GM23338 (cell line): Measurements from ENCODE around the gene ULBP1. TPM values are rescaled to one million over a fixed set of nuclear protein-coding genes. Genes with fewer than 3 reads are reported as not detected.
"Not testable (repeated sequence)": the region's sequence is repeated elsewhere in the genome, so short reads cannot be mapped to it uniquely, and the experiment has no call there.

ENCODE experiments used
- ATAC-seq: fragments of 200-7000 bp; cut with Tn5 transposase; 3 replicates; pipeline ENCODE4 v1.9.1; 2020
- DNase-seq: peaks from one replicate; pipeline ENCODE4 v3.0.0-alpha.2; 2015; ENCODE audit warnings: low spot score
- H2AFZ ChIP-seq: fragments of 200-600 bp; sonication (generic); 2 replicates; pipeline ENCODE4 v1.8.0; 2016; ENCODE audit warnings: antibody characterized with exemption, mild to moderate bottlenecking, moderate library complexity
- H3F3A ChIP-seq: fragments of 200-600 bp; sonication (generic); replicated peaks from 2 replicates; pipeline ENCODE4 v1.8.0; 2017; ENCODE audit warnings: antibody characterized with exemption, mixed run types, low read depth
- H3K27ac ChIP-seq: fragments of 200-600 bp; sonication (generic); 2 replicates; pipeline ENCODE4 v1.6.1; 2016; ENCODE audit warnings: low read depth
- H3K27me3 ChIP-seq: fragments of 200-600 bp; sonication (generic); 2 replicates; pipeline ENCODE4 v1.8.0; 2016; ENCODE audit warnings: mild to moderate bottlenecking, mixed run types, moderate library complexity; ENCODE audit not compliant: insufficient read depth
- H3K36me3 ChIP-seq: fragments of 200-600 bp; sonication (generic); 2 replicates; pipeline ENCODE4 v1.8.0; 2016; ENCODE audit warnings: mild to moderate bottlenecking; ENCODE audit not compliant: insufficient read depth
- H3K4me1 ChIP-seq: fragments of 200-600 bp; sonication (generic); 2 replicates; pipeline ENCODE4 v1.8.0; 2016; ENCODE audit warnings: mild to moderate bottlenecking, moderate library complexity; ENCODE audit not compliant: insufficient read depth
- H3K4me2 ChIP-seq: fragments of 200-600 bp; sonication (generic); 2 replicates; pipeline ENCODE4 v1.7.1; 2017; ENCODE audit warnings: mixed run types
- H3K4me3 ChIP-seq: fragments of 200-600 bp; sonication (generic); 2 replicates; pipeline ENCODE4 v1.6.1; 2016; ENCODE audit warnings: mixed run types
- H3K79me2 ChIP-seq: fragments of 200-600 bp; sonication (generic); replicated peaks from 2 replicates; pipeline ENCODE4 v1.8.0; 2017; ENCODE audit warnings: mild to moderate bottlenecking; ENCODE audit not compliant: insufficient read depth
- H3K9me2 ChIP-seq: fragments of 200-600 bp; sonication (generic); 2 replicates; pipeline ENCODE4 v1.8.0; 2017; ENCODE audit not compliant: insufficient read depth
- H4K20me1 ChIP-seq: fragments of 200-600 bp; sonication (generic); replicated peaks from 2 replicates; pipeline ENCODE4 v1.8.0; 2017; ENCODE audit warnings: mild to moderate bottlenecking; ENCODE audit not compliant: insufficient read depth
- H3K27ac Mint-ChIP-seq: 2 replicates; pipeline ENCODE4 v1.8.0; 2020; ENCODE audit warnings: inconsistent platforms, mild to moderate bottlenecking, moderate library complexity, mixed read lengths
- H3K27me3 Mint-ChIP-seq: 3 replicates; pipeline ENCODE4 v1.8.0; 2022; ENCODE audit warnings: low read depth, mild to moderate bottlenecking, moderate library complexity, mixed read lengths, inconsistent platforms; ENCODE audit not compliant: insufficient read depth, poor library complexity
- H3K36me3 Mint-ChIP-seq: 3 replicates; pipeline ENCODE4 v1.8.0; 2021; ENCODE audit warnings: low read depth, mild to moderate bottlenecking, inconsistent platforms, moderate library complexity, mixed read lengths
- H3K4me1 Mint-ChIP-seq: 3 replicates; pipeline ENCODE4 v1.8.0; 2020; ENCODE audit warnings: mild to moderate bottlenecking, inconsistent platforms, mixed read lengths
- H3K4me3 Mint-ChIP-seq: 3 replicates; pipeline ENCODE4 v1.8.0; 2021; ENCODE audit warnings: moderate library complexity, mild to moderate bottlenecking, inconsistent platforms, mixed read lengths
- H3K9me3 Mint-ChIP-seq: 3 replicates; pipeline ENCODE4 v1.8.0; 2020; ENCODE audit warnings: moderate library complexity, mild to moderate bottlenecking, inconsistent platforms, mixed read lengths
- CREB1 ChIP-seq: fragments of 250-450 bp; sonication (Bioruptor Pico); IDR thresholded peaks from 2 replicates; pipeline ENCODE4 v1.5.0; 2020; ENCODE audit warnings: low read depth, mild to moderate bottlenecking, moderate library complexity
- EZH2 ChIP-seq: fragments of 200-600 bp; sonication (generic); IDR thresholded peaks from one replicate; pipeline ENCODE4 v1.8.0; 2017; ENCODE audit warnings: antibody characterized with exemption, mild to moderate bottlenecking, low read depth; ENCODE audit not compliant: unreplicated experiment
- JUNB ChIP-seq: IDR thresholded peaks from one replicate; pipeline ENCODE4 v1.6.1; 2016; ENCODE audit warnings: antibody characterized with exemption; ENCODE audit not compliant: unreplicated experiment
- NANOG ChIP-seq: IDR thresholded peaks from 2 replicates; pipeline ENCODE4 v1.6.1; 2016; ENCODE audit warnings: antibody characterized with exemption, borderline replicate concordance
- POLR2AphosphoS5 ChIP-seq: IDR thresholded peaks from 2 replicates; pipeline ENCODE4 v1.6.1; 2016; ENCODE audit warnings: antibody characterized with exemption, low read depth
- STAT1 ChIP-seq: IDR thresholded peaks from one replicate; pipeline ENCODE4 v1.6.1; 2016; ENCODE audit warnings: antibody characterized with exemption; ENCODE audit not compliant: unreplicated experiment
- ZNF114 ChIP-seq: fragments of 250-450 bp; sonication (Bioruptor Pico); IDR thresholded peaks from 2 replicates; pipeline ENCODE4 v1.5.0; 2020; ENCODE audit warnings: mild to moderate bottlenecking, moderate library complexity
- ZNF462 ChIP-seq: fragments of 250-450 bp; sonication (Bioruptor Pico); IDR thresholded peaks from 2 replicates; pipeline ENCODE4 v1.5.0; 2020; ENCODE audit warnings: mild to moderate bottlenecking, moderate library complexity
- polyA plus RNA-seq: library from polyadenylated mRNA; unstranded; fragments of >200 nt; fragmentation: Nextera tagmentation; extraction: Ambion mirVana; gene quantifications from 2 replicates; pipeline ENCODE4 v1.2.1, GENCODE V29; 2016
- total RNA-seq: library from RNA; depleted of rRNA; stranded (reverse); fragments of >200 nt; shearing (Covaris generic); gene quantifications from 2 replicates; pipeline ENCODE4 v1.2.3, GENCODE V29; 2014
- TF ChIP-seq, protein P1 (sequence below), 2 experiments: fragments of 200-600 bp in 1 of 2; sonication (generic) in 1 of 2; conservative IDR thresholded peaks; 2 replicates each; pipeline versions ENCODE4 v1.5.1 to v1.6.1; 2016 to 2017; ENCODE audit warnings: antibody characterized with exemption in 2 of 2, low read depth in 2 of 2, mild to moderate bottlenecking in 2 of 2, moderate library complexity in 1 of 2

Gene ULBP1
- total and polyA plus RNA-seq, 2 experiments from 2014 or later, result 0.74 to 1.7 TPM

- peaks cover 90% of the 10 kb centered on the region for H3K27me3 ChIP-seq
- TF ChIP-seq EZH2, result peak; percentile 62
- TF ChIP-seq, protein P1, sequence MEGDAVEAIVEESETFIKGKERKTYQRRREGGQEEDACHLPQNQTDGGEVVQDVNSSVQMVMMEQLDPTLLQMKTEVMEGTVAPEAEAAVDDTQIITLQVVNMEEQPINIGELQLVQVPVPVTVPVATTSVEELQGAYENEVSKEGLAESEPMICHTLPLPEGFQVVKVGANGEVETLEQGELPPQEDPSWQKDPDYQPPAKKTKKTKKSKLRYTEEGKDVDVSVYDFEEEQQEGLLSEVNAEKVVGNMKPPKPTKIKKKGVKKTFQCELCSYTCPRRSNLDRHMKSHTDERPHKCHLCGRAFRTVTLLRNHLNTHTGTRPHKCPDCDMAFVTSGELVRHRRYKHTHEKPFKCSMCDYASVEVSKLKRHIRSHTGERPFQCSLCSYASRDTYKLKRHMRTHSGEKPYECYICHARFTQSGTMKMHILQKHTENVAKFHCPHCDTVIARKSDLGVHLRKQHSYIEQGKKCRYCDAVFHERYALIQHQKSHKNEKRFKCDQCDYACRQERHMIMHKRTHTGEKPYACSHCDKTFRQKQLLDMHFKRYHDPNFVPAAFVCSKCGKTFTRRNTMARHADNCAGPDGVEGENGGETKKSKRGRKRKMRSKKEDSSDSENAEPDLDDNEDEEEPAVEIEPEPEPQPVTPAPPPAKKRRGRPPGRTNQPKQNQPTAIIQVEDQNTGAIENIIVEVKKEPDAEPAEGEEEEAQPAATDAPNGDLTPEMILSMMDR (conservative IDR thresholded peaks at IDR 0.05; ENCODE audit: low read depth in 2 of 2), result 0 out of 4 replicates have a peak, but pooled peaks of 1 of the 2 experiments have one; percentile 20
- not testable (repeated sequence) for H3K27ac ChIP-seq, H3K4me1 Mint-ChIP-seq, H3K4me1 ChIP-seq, H3K27ac Mint-ChIP-seq, DNase-seq, H4K20me1 ChIP-seq, H3K36me3 ChIP-seq, H3K9me2 ChIP-seq, H3K36me3 Mint-ChIP-seq, H3F3A ChIP-seq, H2AFZ ChIP-seq, H3K9me3 Mint-ChIP-seq, H3K4me3 Mint-ChIP-seq, H3K79me2 ChIP-seq
- peak overlapping the region; percentile 42; the same call in 1 of the 2 replicates for H3K4me3 ChIP-seq
- H3K27me3 Mint-ChIP-seq, result peaks cover 76% of the 10 kb centered on the region
- ATAC-seq, result peak; percentile 84
- H3K4me2 ChIP-seq, result 0 out of 2 replicates have a peak overlapping the region, but pooled peaks have one; percentile 62
Measured at GRCh38 chr6:150015281-150016001, 51.7 kb downstream of the ULBP1 start.

- Histone ChIP-seq H3K79me2 (no peaks in the 10 kb centered on the region), H3K27ac (no peak overlapping the region), H3K36me3 (no peaks in the 10 kb centered on the region), H3F3A (no peaks in the 10 kb centered on the region), H3K4me3 (no peak overlapping the region), H3K4me2 (no peak overlapping the region), H3K27me3 (peaks cover 79% of the 10 kb centered on the region), H4K20me1 (no peaks in the 10 kb centered on the region; the same call in 1 of the 2 replicates), H2AFZ (no peak overlapping the region), H3K9me2 (no peaks in the 10 kb centered on the region), H3K4me1 (no peaks in the 10 kb centered on the region)
- H3K4me1 Mint-ChIP-seq, result peaks cover 5% of the 10 kb centered on the region
- H3K9me3 Mint-ChIP-seq, result no peaks in the 10 kb centered on the region
- DNase-seq (peak; percentile 77), ATAC-seq (peak; percentile 42)
- H3K4me3 Mint-ChIP-seq, result no peak overlapping the region
- no peaks in the 10 kb centered on the region for H3K36me3 Mint-ChIP-seq
- H3K27ac Mint-ChIP-seq, result no peak overlapping the region
- H3K27me3 Mint-ChIP-seq, result peaks cover 67% of the 10 kb centered on the region
- TF ChIP-seq EZH2, result peak; percentile 30
- no peak for TF ChIP-seq NANOG
- TF ChIP-seq, protein P1 (conservative IDR thresholded peaks at IDR 0.05; ENCODE audit: low read depth in 2 of 2), result peak; percentile 69 to 71
- no peak for TF ChIP-seq ZNF114 (CRISPR knock-in tag)
- no peak for TF ChIP-seq POLR2AphosphoS5
- TF ChIP-seq CREB1 (CRISPR knock-in tag), result no peak
- no peak for TF ChIP-seq STAT1
- TF ChIP-seq ZNF462 (CRISPR knock-in tag), result no peak
- no peak for TF ChIP-seq JUNB
Measured at GRCh38 chr6:150016324-150017185, 52.8 kb downstream of the ULBP1 start.
